ENCODE results near the gene TP53INP2. TPM values are rescaled to one million over a fixed set of nuclear protein-coding genes. Genes with fewer than 3 reads are reported as not detected.
"Not testable (repeated sequence)": the region's sequence is repeated elsewhere in the genome, so short reads cannot be mapped to it uniquely, and the experiment has no call there.

Gene TP53INP2
- total and polyA plus RNA-seq, 8 donors, result 8.4 to 63.1 (median 26.5) TPM

DNA sequence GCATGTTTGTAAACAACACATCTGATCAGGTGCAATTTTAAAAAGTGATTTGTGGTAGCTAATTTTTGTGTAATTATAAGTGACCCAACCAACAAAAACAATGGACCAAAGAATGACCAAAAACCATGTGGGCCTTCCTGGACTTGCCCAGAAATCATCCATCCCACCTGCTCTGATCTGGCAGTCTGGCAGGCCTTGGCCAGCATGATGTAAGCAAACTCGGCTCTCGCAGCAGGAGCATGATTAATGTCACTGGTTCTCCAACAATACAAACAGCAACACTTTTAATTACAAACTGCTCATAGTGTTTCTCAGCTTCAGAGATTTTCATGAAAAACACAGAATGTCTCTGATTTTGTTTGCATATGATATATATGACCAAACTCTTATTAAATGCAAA, 16.1 kb downstream of the TP53INP2 start:
- H3K36me3 ChIP-seq, result peaks cover 16 to 69% (median 56%) of the 10 kb centered on the region in 4 donors

DNA sequence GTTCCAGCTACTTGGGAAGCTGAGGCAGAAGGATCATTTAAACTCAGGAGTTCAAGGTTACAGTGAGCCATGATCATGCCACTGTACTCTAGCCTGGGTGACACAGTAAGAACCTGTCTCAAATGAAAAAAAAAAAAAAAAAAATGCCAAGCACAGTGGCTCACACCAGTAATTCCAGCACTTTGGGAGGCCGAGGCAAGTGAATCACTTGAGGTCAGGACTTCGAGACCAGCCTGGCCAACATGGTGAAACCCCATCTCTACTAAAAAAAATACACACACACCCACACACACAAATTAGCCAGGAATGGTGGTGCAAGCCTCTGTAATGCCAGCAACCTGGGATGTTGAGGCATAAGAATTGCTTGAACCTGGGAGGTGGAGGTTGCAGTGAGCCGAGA, 18.4 kb downstream of the TP53INP2 start:
- H3K27me3 ChIP-seq; DNase-seq; intact Hi-C loops (cut with DNase I; ENCODE audit: low total_unique reads); H3K4me3 ChIP-seq; H3K27ac ChIP-seq; H3K9me3 ChIP-seq: not testable (repeated sequence)
- Histone ChIP-seq H3K36me3 (peaks cover 35 to 69% (median 62%) of the 10 kb centered on the region in 4 donors), H3K4me1 (peaks cover 0 to 12% (median 4%) of the 10 kb centered on the region in 4 donors)
- WGBS, 5 donors, result 93 to 99% (median 95%) methylated on average over 3 of the region's 3 CpGs

More for the DNA sequence above, 16.1 kb downstream of the TP53INP2 start:
- TF ChIP-seq POLR2AphosphoS5 (IDR thresholded peaks at IDR 0.05), result no peak
- no peak for TF ChIP-seq POLR2A (IDR thresholded peaks at IDR 0.05)
- TF ChIP-seq CTCF (IDR thresholded peaks at IDR 0.05), result no peak
- TF ChIP-seq EP300 (IDR thresholded peaks at IDR 0.05), result peak; percentile 11
- Histone ChIP-seq H3K27me3 (no peaks in the 10 kb centered on the region), H3K9me3 (no peaks in the 10 kb centered on the region), H3K4me1 (peaks cover 0 to 12% (median 4%) of the 10 kb centered on the region in 4 donors), H3K4me3 (no peak overlapping the region), H3K27ac (no peak overlapping the region)
- peak in 1 of 2 donors; percentile 43 for DNase-seq
- 49 to 69% (median 58%) methylated on average over 2 of the region's 2 CpGs for WGBS, 5 donors
- intact Hi-C loops (cut with DNase I; ENCODE audit: low total_unique reads), result no loop called here

DNA sequence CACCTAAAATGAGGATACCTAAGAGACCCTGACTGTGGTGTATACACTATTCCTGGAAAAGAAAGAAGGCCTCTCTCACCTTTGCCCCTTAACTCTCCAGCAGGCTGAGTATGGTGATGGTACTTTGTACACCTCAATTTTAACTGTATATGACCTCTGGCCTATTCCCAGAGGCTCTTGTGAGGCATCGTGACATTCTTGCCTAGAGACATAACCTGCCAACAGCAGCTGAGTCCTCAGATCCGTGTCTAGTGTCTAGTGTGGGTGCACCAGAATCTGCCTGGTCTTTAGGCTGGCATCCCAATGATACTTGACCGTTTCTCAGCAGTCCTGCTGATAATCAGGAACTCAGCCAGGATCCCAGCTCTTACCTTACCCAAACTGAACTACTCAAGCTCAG, 20.0 kb downstream of the TP53INP2 start:
- intact Hi-C loops (cut with DNase I; ENCODE audit: low total_unique reads), result no loop called here
- Histone ChIP-seq H3K36me3 (peaks cover 35 to 74% (median 72%) of the 10 kb centered on the region in 4 donors), H3K27me3 (no peaks in the 10 kb centered on the region), H3K4me1 (peaks cover 0 to 12% (median 4%) of the 10 kb centered on the region in 4 donors), H3K9me3 (no peaks in the 10 kb centered on the region), H3K4me3 (no peak overlapping the region), H3K27ac (no peak overlapping the region)
- TF ChIP-seq EP300 (IDR thresholded peaks at IDR 0.05) (no peak), POLR2A (IDR thresholded peaks at IDR 0.05) (no peak), CTCF (IDR thresholded peaks at IDR 0.05) (no peak), POLR2AphosphoS5 (IDR thresholded peaks at IDR 0.05) (no peak)
- no peak for DNase-seq
- 73 to 97% (median 82%) methylated on average over 3 of the region's 3 CpGs for WGBS, 5 donors

DNA sequence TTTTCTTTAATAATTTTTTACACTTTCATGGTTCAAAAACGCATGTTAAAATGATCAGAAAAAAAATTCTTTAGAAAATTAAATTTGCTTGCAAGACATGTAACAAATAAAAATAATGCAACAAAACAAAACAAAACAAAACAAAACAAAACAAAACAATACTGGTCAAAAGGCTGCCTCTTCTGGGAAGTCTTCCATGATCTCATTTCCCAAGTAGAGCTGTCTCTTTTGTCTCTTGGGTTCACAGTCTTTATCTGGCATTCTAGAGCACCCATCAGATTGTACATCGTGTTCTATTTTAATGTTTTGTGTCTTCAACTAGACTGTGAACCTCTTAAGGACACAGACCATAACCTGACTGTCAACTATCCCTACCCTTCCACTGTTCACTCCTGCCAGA, 25.3 kb downstream of the TP53INP2 start:
- no peak for DNase-seq
- Histone ChIP-seq H3K4me3 (no peak overlapping the region), H3K27ac (no peak overlapping the region), H3K4me1 (peaks cover 0 to 16% (median 4%) of the 10 kb centered on the region in 4 donors), H3K9me3 (no peaks in the 10 kb centered on the region), H3K36me3 (peaks cover 38 to 92% (median 86%) of the 10 kb centered on the region in 4 donors), H3K27me3 (no peaks in the 10 kb centered on the region)
- intact Hi-C loops (cut with DNase I; ENCODE audit: low total_unique reads), result no loop called here
- 92 to 97% (median 96%) methylated on average over 2 of the region's 2 CpGs for WGBS, 5 donors
- TF ChIP-seq CTCF (IDR thresholded peaks at IDR 0.05) (no peak), EP300 (IDR thresholded peaks at IDR 0.05) (no peak), POLR2A (IDR thresholded peaks at IDR 0.05) (no peak), POLR2AphosphoS5 (IDR thresholded peaks at IDR 0.05) (no peak)

DNA sequence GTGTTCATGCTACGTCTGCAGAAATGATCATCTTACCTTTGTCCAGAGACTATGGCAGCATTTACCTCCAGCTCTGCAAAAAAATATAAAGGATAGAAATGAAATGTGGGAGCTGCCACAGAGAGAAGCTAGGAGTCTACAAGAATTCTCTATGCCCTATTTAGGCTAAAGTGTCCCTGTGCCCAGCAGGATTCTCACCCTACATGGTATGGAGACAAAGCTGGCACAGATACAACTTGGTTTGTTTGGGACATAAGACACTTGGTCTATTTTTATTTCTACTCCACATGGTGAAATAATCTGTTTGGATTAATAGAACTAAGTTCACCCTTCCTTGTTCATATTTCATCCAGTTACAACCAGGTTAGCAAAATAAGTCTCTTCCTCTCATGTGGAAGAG, 28.4 kb downstream of the TP53INP2 start:
- no peak for DNase-seq
- peaks cover 0 to 23% (median 4%) of the 10 kb centered on the region in 4 donors for H3K4me1 ChIP-seq
- H3K9me3 ChIP-seq, result no peaks in the 10 kb centered on the region
- no peaks in the 10 kb centered on the region for H3K27me3 ChIP-seq
- peak overlapping the region in 1 of 5 donors; percentile 2 for H3K27ac ChIP-seq
- 82 to 94% (median 90%) methylated on average over 1 of the region's 1 CpG for WGBS, 5 donors
- H3K36me3 ChIP-seq, result peaks cover 15 to 82% (median 76%) of the 10 kb centered on the region in 4 donors
- intact Hi-C loops (cut with DNase I; ENCODE audit: low total_unique reads), result no loop called here
- no peak for TF ChIP-seq EP300 (IDR thresholded peaks at IDR 0.05)
- TF ChIP-seq POLR2A (IDR thresholded peaks at IDR 0.05), result no peak
- no peak for TF ChIP-seq POLR2AphosphoS5 (IDR thresholded peaks at IDR 0.05)
- no peak for TF ChIP-seq CTCF (IDR thresholded peaks at IDR 0.05)
- no peak overlapping the region for H3K4me3 ChIP-seq
